ENCODE results near the gene C1orf53. TPM values are rescaled to one million over a fixed set of nuclear protein-coding genes. Genes with fewer than 3 reads are reported as not detected.
"Not testable (repeated sequence)": the region's sequence is repeated elsewhere in the genome, so short reads cannot be mapped to it uniquely, and the experiment has no call there.

Gene C1orf53
- 1 to 10 TPM in 3 of 4 donors, not detected in 1; 2.1 to 4.8 (median 3.8) TPM for total RNA-seq

- Histone ChIP-seq H3K36me3 (no peaks in the 10 kb centered on the region), H3K4me3 (peak within 1 kb of the TSS; percentile 69 to 83 (median 72)), H3K4me1 (peaks cover 9 to 10% of the 10 kb centered on the region in 2 donors), H3K27me3 (peaks cover 6 to 30% (median 11%) of the 10 kb centered on the region in 3 donors), H3K27ac (peak within 1 kb of the TSS; percentile 79 to 92 (median 85)), H3K9me3 (no peaks in the 10 kb centered on the region)
- in situ Hi-C loops (cut with MboI; ENCODE audit: low sequenced_read_pairs in 4 of 4) = loop anchor here in 2 of 4 donors (25.0 kb wide), 2 partner anchors 260 to 715 kb away; partner anchors contain the start of gene NEK7 (in 1 of the 2)
- intact Hi-C loops (cut with DNase I; ENCODE audit: low total_unique reads) = loop anchor here (2.0 kb wide), 1 partner anchor 254 kb away; the partner anchor contains the start of gene NEK7
- ATAC-seq (peak; percentile 96), DNase-seq (peak; percentile 65 to 81)
- TF ChIP-seq POLR2A (IDR thresholded peaks at IDR 0.05) (peak; percentile 25 to 28), CTCF (IDR thresholded peaks at IDR 0.05 in 4 of 5, conservative IDR thresholded peaks at IDR 0.05 in 1 of 5) (peak in 3 of 5 experiments; percentile 10 to 21 (median 21))
Observed at GRCh38 chr1:197902454-197903195, at the start of gene C1orf53. Gene C1orf53, plus strand, starts transcription at chr1:197902630. Its CDS starts 20 bp downstream, at chr1:197902650.

DNA sequence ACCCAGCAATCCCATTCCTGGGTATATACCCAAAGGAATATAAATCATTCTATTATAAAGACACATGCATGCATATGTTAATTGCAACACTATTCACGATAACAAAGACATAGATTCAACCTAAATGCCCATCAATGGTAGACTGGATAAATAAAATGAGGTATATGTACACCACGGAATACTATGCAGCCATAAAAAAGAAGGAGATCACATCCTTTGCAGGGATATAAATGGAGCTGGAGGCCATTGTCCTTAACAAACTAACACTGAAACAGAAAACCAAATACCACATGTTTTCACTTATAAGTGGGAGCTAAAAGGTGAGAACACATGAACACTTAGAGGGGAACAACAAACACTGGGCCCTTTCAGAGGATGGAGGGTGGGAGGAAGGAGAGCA, 46.7 kb upstream of the C1orf53 start:
- H3K9me3 ChIP-seq; H3K27me3 ChIP-seq; H3K27ac ChIP-seq; H3K4me3 ChIP-seq; H3K36me3 ChIP-seq; intact Hi-C loops (cut with DNase I; ENCODE audit: low total_unique reads); ATAC-seq; H3K4me1 ChIP-seq; DNase-seq; in situ Hi-C loops (cut with MboI; ENCODE audit: low sequenced_read_pairs in 4 of 4): not testable (repeated sequence)

DNA sequence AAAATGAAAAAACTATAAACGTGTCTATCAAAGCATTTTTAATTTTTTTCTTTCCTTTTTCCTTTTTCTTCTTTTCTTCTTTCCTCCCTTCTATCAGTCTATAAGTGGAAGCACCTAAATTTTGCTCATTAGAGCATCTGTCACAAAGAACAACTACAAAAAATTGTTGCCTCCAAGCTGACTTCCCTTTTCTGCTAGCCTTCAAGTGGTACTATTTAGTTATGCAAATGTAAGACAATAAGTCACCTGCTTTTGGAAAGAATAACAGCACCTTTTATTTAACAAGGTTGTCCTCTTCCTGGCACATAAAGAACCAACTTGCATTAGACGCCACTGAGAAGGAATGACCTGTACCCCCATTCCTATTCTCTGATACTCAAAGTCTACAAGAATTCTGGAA, 45.0 kb upstream of the C1orf53 start:
- TF ChIP-seq CTCF (IDR thresholded peaks at IDR 0.05 in 4 of 5, conservative IDR thresholded peaks at IDR 0.05 in 1 of 5) (no peak), POLR2A (IDR thresholded peaks at IDR 0.05) (no peak)
- Histone ChIP-seq H3K4me1 (no peaks in the 10 kb centered on the region), H3K27me3 (no peaks in the 10 kb centered on the region), H3K4me3 (no peak overlapping the region), H3K27ac (no peak overlapping the region), H3K9me3 (no peaks in the 10 kb centered on the region), H3K36me3 (no peaks in the 10 kb centered on the region)
- in situ Hi-C loops (cut with MboI; ENCODE audit: low sequenced_read_pairs in 4 of 4) (no loop called here), intact Hi-C loops (cut with DNase I; ENCODE audit: low total_unique reads) (no loop called here)
- no peak for ATAC-seq
- no peak for DNase-seq

DNA sequence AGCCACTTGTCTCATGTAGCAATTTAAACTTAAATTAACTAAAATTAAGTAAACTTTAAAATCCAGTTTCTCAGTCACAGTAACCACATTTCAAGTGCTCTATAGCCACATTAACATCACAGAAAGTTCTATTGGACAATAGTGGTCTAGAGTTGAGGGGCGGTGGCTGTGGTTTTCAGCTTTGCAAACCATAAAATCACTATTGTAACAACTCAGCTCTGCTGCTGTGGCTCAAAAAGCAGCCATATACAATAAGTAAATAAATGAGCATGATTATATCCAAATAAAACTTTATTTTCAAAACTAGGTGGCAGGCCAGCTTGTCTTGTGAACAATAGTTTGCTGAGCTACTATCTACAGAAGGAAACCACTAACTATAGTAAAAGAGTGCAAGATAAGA, 43.4 kb upstream of the C1orf53 start:
- intact Hi-C loops (cut with DNase I; ENCODE audit: low total_unique reads) = no loop called here
- Histone ChIP-seq H3K36me3 (no peaks in the 10 kb centered on the region), H3K4me3 (no peak overlapping the region), H3K4me1 (no peaks in the 10 kb centered on the region), H3K27me3 (no peaks in the 10 kb centered on the region), H3K27ac (no peak overlapping the region), H3K9me3 (no peaks in the 10 kb centered on the region)
- in situ Hi-C loops (cut with MboI; ENCODE audit: low sequenced_read_pairs in 4 of 4) = no loop called here
- DNase-seq (no peak), ATAC-seq (no peak)
- TF ChIP-seq POLR2A (IDR thresholded peaks at IDR 0.05) (no peak), CTCF (IDR thresholded peaks at IDR 0.05 in 4 of 5, conservative IDR thresholded peaks at IDR 0.05 in 1 of 5) (no peak)

GRCh38 chr1:197862221-197862620, 40.2 kb upstream of the C1orf53 start:
- intact Hi-C loops (cut with DNase I; ENCODE audit: low total_unique reads) (loop anchor here (10.0 kb wide), 1 partner anchor 167 kb away; no protein-coding TSS in a partner anchor), in situ Hi-C loops (cut with MboI; ENCODE audit: low sequenced_read_pairs in 4 of 4) (loop anchor here in 2 of 4 donors (10.0 kb wide), 1 partner anchor 247 kb away; no protein-coding TSS in a partner anchor)
- H3K4me1 ChIP-seq = no peaks in the 10 kb centered on the region
- H3K36me3 ChIP-seq = no peaks in the 10 kb centered on the region
- DNase-seq = no peak
- H3K27ac ChIP-seq = no peak overlapping the region
- no peak for TF ChIP-seq POLR2A (IDR thresholded peaks at IDR 0.05)
- no peak for TF ChIP-seq CTCF (IDR thresholded peaks at IDR 0.05 in 4 of 5, conservative IDR thresholded peaks at IDR 0.05 in 1 of 5)
- ATAC-seq = no peak
- no peak overlapping the region for H3K4me3 ChIP-seq
- H3K9me3 ChIP-seq = no peaks in the 10 kb centered on the region
- no peaks in the 10 kb centered on the region for H3K27me3 ChIP-seq
